Glutamatergic neuron (in vitro differentiated cells): ENCODE measurements around the gene ATAD2B. TPM values are rescaled to one million over a fixed set of nuclear protein-coding genes. Genes with fewer than 3 reads are reported as not detected.
A peak's percentile ranks its signal among the peaks of the same experiment; 100 is the strongest.

ENCODE experiments used
- DNase-seq: peaks from one replicate; pipeline ENCODE4 v3.0.0; 2022
- H3K27ac Mint-ChIP-seq: one replicate; pipeline ENCODE4 v1.8.0; 2020; ENCODE audit warnings: mild to moderate bottlenecking, mixed read lengths, inconsistent platforms; ENCODE audit not compliant: unreplicated experiment
- H3K27me3 Mint-ChIP-seq: one replicate; pipeline ENCODE4 v1.8.0; 2020; ENCODE audit warnings: mild to moderate bottlenecking, moderate library complexity, mixed read lengths, inconsistent platforms; ENCODE audit not compliant: unreplicated experiment
- H3K36me3 Mint-ChIP-seq: one replicate; pipeline ENCODE4 v1.8.0; 2020; ENCODE audit warnings: mild to moderate bottlenecking, mixed read lengths, inconsistent platforms; ENCODE audit not compliant: unreplicated experiment
- H3K4me1 Mint-ChIP-seq: one replicate; pipeline ENCODE4 v1.8.0; 2020; ENCODE audit warnings: mild to moderate bottlenecking, low read depth, mixed read lengths, inconsistent platforms; ENCODE audit not compliant: unreplicated experiment
- H3K4me3 Mint-ChIP-seq: one replicate; pipeline ENCODE4 v1.8.0; 2020; ENCODE audit warnings: mild to moderate bottlenecking, mixed read lengths, inconsistent platforms; ENCODE audit not compliant: unreplicated experiment
- H3K9me3 Mint-ChIP-seq: one replicate; pipeline ENCODE4 v1.8.0; 2020; ENCODE audit warnings: mild to moderate bottlenecking, moderate library complexity, mixed read lengths, inconsistent platforms; ENCODE audit not compliant: unreplicated experiment
- total RNA-seq: library from RNA; stranded (reverse); fragmentation: NEBNext Ultra II Directional; extraction: Animal tissue kit (Norgen Biotek cat#: 25700); gene quantifications from one replicate; pipeline ENCODE4 v1.2.1, GENCODE V29; 2021; ENCODE audit not compliant: unreplicated experiment
- TF ChIP-seq, protein P1 (sequence below): fragments of 200-600 bp; sonication (generic); IDR thresholded peaks from one replicate; pipeline ENCODE4 v1.5.0; 2021; ENCODE audit not compliant: partially characterized antibody, unreplicated experiment

ATAD2B gene
- total RNA-seq, 1 donor from 2014 or later: 108 TPM

DNA sequence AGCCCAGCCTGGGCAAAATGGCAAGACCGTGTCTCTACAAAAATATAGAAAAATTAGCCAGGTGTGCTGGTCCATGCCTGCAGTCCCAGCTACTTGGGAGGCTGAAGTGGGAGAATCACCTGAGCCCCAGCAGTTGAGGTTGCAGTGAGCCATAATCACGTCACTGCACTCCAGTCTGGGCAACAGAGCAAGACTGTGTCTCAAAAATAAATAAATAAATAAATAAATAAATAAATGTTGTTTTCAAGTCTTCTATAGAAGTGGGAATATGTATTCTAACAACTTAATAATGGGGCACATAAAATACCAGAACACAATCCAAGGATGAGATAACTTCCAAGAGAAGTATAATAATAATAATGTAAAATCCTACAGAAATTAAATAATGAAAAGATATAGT lies 23.9 kb downstream of the ATAD2B start:
- DNase-seq: no peak
- H3K4me3 Mint-ChIP-seq: no peak overlapping the region
- H3K9me3 Mint-ChIP-seq: peaks cover 4% of the 10 kb centered on the region
- peaks cover 8% of the 10 kb centered on the region for H3K4me1 Mint-ChIP-seq
- H3K27me3 Mint-ChIP-seq: peaks cover 1% of the 10 kb centered on the region
- H3K36me3 Mint-ChIP-seq: no peaks in the 10 kb centered on the region
- no peak overlapping the region for H3K27ac Mint-ChIP-seq
- TF ChIP-seq, protein P1, sequence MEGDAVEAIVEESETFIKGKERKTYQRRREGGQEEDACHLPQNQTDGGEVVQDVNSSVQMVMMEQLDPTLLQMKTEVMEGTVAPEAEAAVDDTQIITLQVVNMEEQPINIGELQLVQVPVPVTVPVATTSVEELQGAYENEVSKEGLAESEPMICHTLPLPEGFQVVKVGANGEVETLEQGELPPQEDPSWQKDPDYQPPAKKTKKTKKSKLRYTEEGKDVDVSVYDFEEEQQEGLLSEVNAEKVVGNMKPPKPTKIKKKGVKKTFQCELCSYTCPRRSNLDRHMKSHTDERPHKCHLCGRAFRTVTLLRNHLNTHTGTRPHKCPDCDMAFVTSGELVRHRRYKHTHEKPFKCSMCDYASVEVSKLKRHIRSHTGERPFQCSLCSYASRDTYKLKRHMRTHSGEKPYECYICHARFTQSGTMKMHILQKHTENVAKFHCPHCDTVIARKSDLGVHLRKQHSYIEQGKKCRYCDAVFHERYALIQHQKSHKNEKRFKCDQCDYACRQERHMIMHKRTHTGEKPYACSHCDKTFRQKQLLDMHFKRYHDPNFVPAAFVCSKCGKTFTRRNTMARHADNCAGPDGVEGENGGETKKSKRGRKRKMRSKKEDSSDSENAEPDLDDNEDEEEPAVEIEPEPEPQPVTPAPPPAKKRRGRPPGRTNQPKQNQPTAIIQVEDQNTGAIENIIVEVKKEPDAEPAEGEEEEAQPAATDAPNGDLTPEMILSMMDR: no peak

DNA sequence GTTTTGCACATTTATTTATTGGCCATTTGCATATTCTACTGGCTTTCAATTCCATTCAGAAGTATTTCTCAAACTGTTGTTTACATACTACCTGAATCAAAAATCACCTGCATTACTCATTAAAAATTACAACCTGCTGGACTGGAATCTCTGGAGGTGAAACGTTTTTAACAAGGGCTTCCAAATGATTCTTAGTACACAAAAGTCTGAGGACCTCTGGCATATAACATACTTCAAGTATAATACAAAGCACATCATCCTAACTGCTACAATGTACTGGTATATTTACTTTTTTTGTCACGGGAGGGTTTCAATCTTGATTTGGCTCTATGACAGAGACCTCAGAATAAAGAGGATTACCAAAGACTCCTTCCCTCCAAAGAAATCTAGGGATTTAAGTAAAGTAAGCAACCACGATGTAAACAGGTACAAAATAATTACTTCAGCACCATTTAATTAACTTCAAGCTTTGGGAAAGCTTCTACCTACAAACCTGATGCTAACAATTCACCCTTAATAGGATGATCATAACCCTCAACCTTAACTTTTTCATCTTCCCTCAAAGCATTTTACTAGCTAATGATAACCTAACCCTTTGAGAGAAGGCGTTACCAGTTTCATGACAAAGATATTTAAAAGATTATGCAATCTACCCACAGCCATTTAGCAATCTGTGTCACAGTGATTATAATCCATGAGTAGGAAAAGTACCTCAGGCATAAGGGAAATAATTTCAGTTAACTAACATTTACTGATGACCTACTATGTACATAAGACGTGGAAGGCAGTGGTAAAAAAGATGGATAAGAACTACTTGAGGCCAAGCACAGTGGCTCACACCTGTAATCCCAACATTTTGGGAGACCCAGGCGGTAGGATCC lies 24.7 kb downstream of the ATAD2B start:
- Mint-ChIP-seq H3K27me3 (peaks cover 1% of the 10 kb centered on the region), H3K27ac (no peak overlapping the region), H3K4me1 (peaks cover 8% of the 10 kb centered on the region), H3K4me3 (no peak overlapping the region), H3K9me3 (peaks cover 4% of the 10 kb centered on the region), H3K36me3 (no peaks in the 10 kb centered on the region)
- TF ChIP-seq, protein P1: no peak
- no peak for DNase-seq

DNA sequence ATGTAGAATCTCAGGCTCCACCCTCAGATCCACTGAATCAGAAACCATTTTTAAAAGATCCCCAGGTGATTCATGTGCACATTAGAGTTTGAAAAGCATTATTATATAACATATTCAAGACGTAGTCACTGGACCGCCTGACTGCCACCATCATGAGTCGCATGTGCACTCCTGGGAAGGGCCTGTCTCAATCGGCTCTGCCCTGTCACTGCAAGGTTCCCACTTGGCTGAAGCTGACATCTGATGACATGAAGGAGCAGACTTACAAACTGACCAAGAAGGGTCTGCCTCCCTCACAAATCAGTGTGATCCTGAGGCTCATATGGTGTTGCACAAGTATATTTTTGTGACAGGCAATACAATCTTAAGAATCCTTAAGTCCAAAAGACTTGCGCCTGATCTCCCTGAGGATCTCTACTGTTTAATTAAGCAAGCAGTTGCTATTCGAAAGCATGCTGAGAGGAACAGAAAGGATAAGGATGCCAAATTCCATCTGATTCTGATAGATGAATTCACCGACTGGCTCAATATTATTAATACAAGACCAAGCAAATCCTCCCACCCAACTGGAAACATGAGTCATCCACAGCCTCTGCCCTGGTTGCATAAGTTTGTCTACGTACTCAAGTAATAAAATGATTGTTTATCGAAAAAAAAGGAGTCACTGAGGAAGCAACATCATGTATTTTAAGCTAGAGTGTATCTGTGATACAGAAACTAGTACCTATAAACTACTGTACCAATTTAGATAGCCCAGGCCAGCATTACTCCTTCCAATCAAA lies 26.2 kb downstream of the ATAD2B start:
- TF ChIP-seq, protein P1: no peak

DNA sequence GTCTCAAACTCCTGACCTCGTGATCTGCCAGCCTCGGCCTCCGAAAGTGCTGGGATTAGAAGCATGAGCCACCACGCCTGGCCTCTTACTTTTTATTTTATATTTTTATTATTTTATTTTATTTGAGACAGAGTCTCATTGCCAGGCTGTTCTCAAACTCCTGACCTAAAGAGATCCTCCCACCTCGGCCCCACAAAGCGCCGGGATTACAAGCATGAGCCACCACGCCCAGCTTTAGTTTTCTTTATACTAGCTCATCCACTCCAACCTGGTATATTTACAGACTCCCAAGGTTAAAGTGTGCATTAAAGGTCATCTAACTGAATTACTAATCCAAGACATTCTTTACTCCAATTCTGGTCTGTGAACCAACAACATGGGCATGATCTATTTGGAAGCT lies 26.8 kb downstream of the ATAD2B start:
- TF ChIP-seq, protein P1: no peak
- Mint-ChIP-seq H3K4me1 (peaks cover 8% of the 10 kb centered on the region), H3K4me3 (no peak overlapping the region)

More for the DNA sequence above, 26.2 kb downstream of the ATAD2B start:
- peaks cover 8% of the 10 kb centered on the region for H3K4me1 Mint-ChIP-seq
- no peak overlapping the region for H3K4me3 Mint-ChIP-seq
- H3K36me3 Mint-ChIP-seq: no peaks in the 10 kb centered on the region
- peak; percentile 23 for DNase-seq
- peak overlapping the region; percentile 50 for H3K27ac Mint-ChIP-seq
- H3K27me3 Mint-ChIP-seq: peaks cover 1% of the 10 kb centered on the region
- H3K9me3 Mint-ChIP-seq: peaks cover 2% of the 10 kb centered on the region

More for the DNA sequence above, 26.8 kb downstream of the ATAD2B start:
- peaks cover 1% of the 10 kb centered on the region for H3K27me3 Mint-ChIP-seq
- DNase-seq: no peak
- H3K27ac Mint-ChIP-seq: peak overlapping the region; percentile 50
- H3K36me3 Mint-ChIP-seq: no peaks in the 10 kb centered on the region
- H3K9me3 Mint-ChIP-seq: peaks cover 2% of the 10 kb centered on the region
